Endothelial cell of umbilical vein (primary cell): Measurements from ENCODE around the gene PLA2G6. TPM values are rescaled to one million over a fixed set of nuclear protein-coding genes. Genes with fewer than 3 reads are reported as not detected.

Source experiments
- BruUV-seq: library from RNA; stranded (reverse); fragments of 400-500 nt; replicated peaks from 2 replicates; lab custom pipeline; 2021; lab: Mats Ljungman, UMichigan
- CTCF ChIA-PET: fragments of 300-600, 350-600 bp; sonication (Branson Sonifier 250); formaldehyde crosslinking; loops from one replicate; lab custom pipeline; 2021; ENCODE audit warnings: antibody characterized with exemption, inconsistent platforms; lab: Charles Lee
- POLR2A ChIA-PET: fragments of 300-600, 350-600 bp; sonication (Branson Sonifier 250); formaldehyde crosslinking; loops from one replicate; lab custom pipeline; 2021; ENCODE audit warnings: antibody characterized with exemption, inconsistent platforms; lab: Charles Lee
- DNase-seq: peaks from one replicate; pipeline ENCODE4 v3.0.0-alpha.2; 2011; ENCODE audit warnings: low read depth, low spot score
- FAIRE-seq: peaks from 2 replicates; lab custom pipeline; 2011; peaks lifted over from hg19 to GRCh38; lab: Jason Lieb, UNC
- H2AFZ ChIP-seq: 2 replicates; pipeline ENCODE4 v1.6.0; 2012; ENCODE audit warnings: low read depth, low read length, control low read depth, inconsistent platforms
- H3K27ac ChIP-seq: 2 replicates; pipeline ENCODE4 v1.5.1; 2011; ENCODE audit warnings: low read depth, mild to moderate bottlenecking, control low read depth, low read length, moderate library complexity; ENCODE audit not compliant: insufficient read depth
- H3K27me3 ChIP-seq, 2 experiments: 2 replicates each; pipeline versions ENCODE4 v1.6.0 to v1.6.1; 2011; ENCODE audit warnings: low read length in 2 of 2, mixed read lengths in 1 of 2; ENCODE audit not compliant: control insufficient read depth in 2 of 2, insufficient read depth in 2 of 2
- H3K36me3 ChIP-seq, 2 experiments: 2 replicates in 1 of 2; 3 replicates in 1 of 2; pipeline ENCODE4 v1.5.1; 2011; ENCODE audit warnings: low read length in 2 of 2, mild to moderate bottlenecking in 1 of 2, moderate library complexity in 1 of 2; ENCODE audit not compliant: control insufficient read depth in 2 of 2, insufficient read depth in 2 of 2; ENCODE audit errors: extremely low read depth in 1 of 2
- H3K4me1 ChIP-seq: 3 replicates; pipeline ENCODE4 v1.5.1; 2011; ENCODE audit warnings: mild to moderate bottlenecking, low read length; ENCODE audit not compliant: control insufficient read depth, insufficient read depth; ENCODE audit errors: extremely low read depth
- H3K4me2 ChIP-seq: 2 replicates; pipeline ENCODE4 v1.6.1; 2011; ENCODE audit warnings: low read length, control low read depth, mixed read lengths; ENCODE audit not compliant: insufficient read depth
- H3K4me3 ChIP-seq, 3 experiments: fragments of 200-600 bp in 1 of 3; sonication (generic), shearing (Covaris generic) in 1 of 3; replicated peaks in 1 of 3; 2 replicates each; pipeline ENCODE4 v1.5.1; 2011 to 2016; ENCODE audit warnings: control low read depth in 3 of 3, low read length in 3 of 3, mild to moderate bottlenecking in 2 of 3, inconsistent platforms in 1 of 3, low read depth in 1 of 3, moderate library complexity in 1 of 3; ENCODE audit not compliant: insufficient read depth in 1 of 3
- H3K79me2 ChIP-seq: 2 replicates; pipeline ENCODE4 v1.6.0; 2012; ENCODE audit warnings: low read length, inconsistent platforms; ENCODE audit not compliant: control insufficient read depth, insufficient read depth
- H3K9ac ChIP-seq: replicated peaks from 2 replicates; pipeline ENCODE3; 2011; ENCODE audit warnings: low read length, control low read depth; ENCODE audit not compliant: insufficient read depth; ENCODE audit errors: extremely low read depth
- H3K9me1 ChIP-seq: replicated peaks from 3 replicates; pipeline ENCODE4 v1.6.0; 2011; ENCODE audit warnings: mild to moderate bottlenecking, low read length; ENCODE audit not compliant: control insufficient read depth, insufficient read depth; ENCODE audit errors: extremely low read depth
- H3K9me3 ChIP-seq: replicated peaks from 2 replicates; pipeline ENCODE4 v1.5.1; 2012; ENCODE audit warnings: low read length, inconsistent platforms; ENCODE audit not compliant: control insufficient read depth, insufficient read depth
- H4K20me1 ChIP-seq: replicated peaks from 2 replicates; pipeline ENCODE3; 2011; ENCODE audit warnings: mild to moderate bottlenecking, low read length; ENCODE audit not compliant: control insufficient read depth, insufficient read depth; ENCODE audit errors: extremely low read depth
- CTCF ChIP-seq, 2 donors: IDR thresholded peaks; 1 replicate in 1 of 2; 2 replicates in 1 of 2; pipeline ENCODE4 v1.5.1; 2011; ENCODE audit warnings: low read length in 2 of 2, mild to moderate bottlenecking in 2 of 2, moderate library complexity in 2 of 2, control low read depth in 1 of 2, inconsistent platforms in 1 of 2, low read depth in 1 of 2; ENCODE audit not compliant: insufficient read depth in 1 of 2; ENCODE audit errors: extremely low read depth in 1 of 2
- EZH2 ChIP-seq: IDR thresholded peaks from 2 replicates; pipeline ENCODE4 v1.6.1; 2012; ENCODE audit warnings: borderline replicate concordance, low read depth, mild to moderate bottlenecking, moderate library complexity, low read length, inconsistent platforms; ENCODE audit not compliant: severe bottlenecking
- FOS ChIP-seq: IDR thresholded peaks from 2 replicates; pipeline ENCODE4 v1.6.1; 2011; ENCODE audit warnings: mild to moderate bottlenecking, low read length, moderate library complexity, borderline replicate concordance; ENCODE audit not compliant: insufficient read depth
- GATA2 ChIP-seq: IDR thresholded peaks from 2 replicates; pipeline ENCODE4 v1.7.0; 2011; ENCODE audit warnings: low read depth, mild to moderate bottlenecking, moderate library complexity, mixed read lengths, low read length; ENCODE audit not compliant: insufficient read length, insufficient read depth
- JUN ChIP-seq: IDR thresholded peaks from 2 replicates; pipeline ENCODE4 v1.6.1; 2011; ENCODE audit warnings: borderline replicate concordance, low read depth; ENCODE audit not compliant: insufficient read length, insufficient read depth
- MAX ChIP-seq: IDR thresholded peaks from 2 replicates; pipeline ENCODE4 v1.6.1; 2011; ENCODE audit not compliant: insufficient read depth, insufficient read length
- MYC ChIP-seq: IDR thresholded peaks from one replicate; pipeline ENCODE4 v1.6.1; 2011; ENCODE audit warnings: mild to moderate bottlenecking, low read depth, low read length
- POLR2A ChIP-seq: IDR thresholded peaks from 2 replicates; pipeline ENCODE4 v1.6.1; 2012; ENCODE audit warnings: low read depth, mild to moderate bottlenecking, control low read depth, low read length
- POLR2AphosphoS5 ChIP-seq: IDR thresholded peaks from 2 replicates; pipeline ENCODE4 v1.6.1; 2012; ENCODE audit warnings: low read depth, mild to moderate bottlenecking, control low read depth, low read length, moderate library complexity; ENCODE audit not compliant: insufficient read depth
- dilution Hi-C: fragments of 300-500 bp; cut with MboI; formaldehyde crosslinking; loops from one replicate; pipeline ENCODE4 v1.15.0; 2019; ENCODE audit warnings: low sequenced_read_pairs; ENCODE audit not compliant: extremely low pct_ligation_motif_present
- intact Hi-C: fragments of 100-400 bp; cut with micrococcal nuclease; formaldehyde crosslinking; loops from one replicate; pipeline ENCODE4 v1.10.0; 2022
- polyA plus RNA-seq, 4 experiments: library from polyadenylated mRNA; depleted of rRNA in 3 of 4; stranded (reverse) in 3 of 4; unstranded in 1 of 4; fragments of >200 nt; gene quantifications; 2 replicates each; pipeline versions ENCODE4 v1.2.1 to v1.2.3, GENCODE V29; 2011 to 2012; ENCODE audit warnings: missing spikeins in 1 of 4
- total RNA-seq: library from RNA; stranded (reverse); gene quantifications from 2 replicates; pipeline ENCODE4 v1.2.3, GENCODE V29; 2021

PLA2G6 gene
- total and polyA plus RNA-seq, 2 donors (not counting 3 experiments of a cell fraction or from before 2014, with no cell fraction given), result 6.6 to 10.3 TPM

DNA sequence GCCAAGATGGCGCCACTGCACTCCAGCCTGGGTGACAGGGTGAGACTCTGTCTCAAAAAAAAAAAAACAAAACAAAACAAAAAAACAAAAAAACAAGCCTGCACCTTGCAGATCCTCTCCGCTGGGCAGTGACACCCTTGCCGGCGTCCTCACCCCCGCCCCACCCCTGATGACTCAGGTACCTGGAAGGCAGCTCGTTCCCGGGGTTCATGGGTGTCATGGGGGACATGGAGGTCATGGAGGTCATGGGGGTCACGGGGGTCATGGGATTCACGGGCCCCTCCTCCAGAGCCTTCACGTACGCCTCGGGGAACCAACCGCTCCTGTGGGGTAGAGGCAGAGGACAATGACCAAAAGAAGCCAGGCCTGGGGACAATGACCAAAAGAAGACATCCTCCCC, 94.7 kb downstream of the PLA2G6 start:
- H3K9me3 ChIP-seq, result no peaks in the 10 kb centered on the region
- TF ChIP-seq FOS (no peak), EZH2 (no peak), MAX (no peak), POLR2A (no peak), POLR2AphosphoS5 (no peak), CTCF (IDR thresholded peaks at IDR 0.05; ENCODE audit: extremely low read depth in 1 of 2, insufficient read depth in 1 of 2, low read depth in 1 of 2, low read length in 2 of 2) (no peak), GATA2 (no peak), JUN (no peak), MYC (no peak)
- H3K4me2 ChIP-seq, result no peak overlapping the region
- ChIA-PET CTCF (interaction anchor here (1.4 kb wide), 2 partner anchors 11 to 13 kb away, joined by 3 read pairs; no protein-coding TSS in a partner anchor), POLR2A (no interaction called here)
- peaks cover 11 to 19% of the 10 kb centered on the region in 2 experiments for H3K27me3 ChIP-seq
- no peaks in the 10 kb centered on the region for H3K9me1 ChIP-seq
- H3K4me3 ChIP-seq, result no peak overlapping the region
- no peaks in the 10 kb centered on the region for H3K4me1 ChIP-seq
- no peak overlapping the region for H3K27ac ChIP-seq
- H3K36me3 ChIP-seq, result no peaks in the 10 kb centered on the region
- dilution Hi-C loops, result no loop called here
- BruUV-seq, result no TSS peak
- no peak overlapping the region for H3K9ac ChIP-seq
- intact Hi-C loops, result no loop called here
- no peaks in the 10 kb centered on the region for H4K20me1 ChIP-seq
- DNase-seq (no peak), FAIRE-seq (no peak)
- no peaks in the 10 kb centered on the region for H3K79me2 ChIP-seq
- H2AFZ ChIP-seq, result no peak overlapping the region
